A549 (cell line): ENCODE measurements around the gene SEPTIN7. TPM values are rescaled to one million over a fixed set of nuclear protein-coding genes. Genes with fewer than 3 reads are reported as not detected.

Experiments used
- ATAC-seq, 2 experiments: fragments of 200-7000 bp in 1 of 2; fragments of >200 bp in 1 of 2; cut with Nextera tagmentation in 1 of 2; cut with Tn5 transposase in 1 of 2; 3 replicates each; pipeline versions ENCODE4 v1.8.0 to v1.9.1; 2018 to 2020; ENCODE audit warnings: mild to moderate bottlenecking in 1 of 2, moderate library complexity in 1 of 2
- CTCF ChIA-PET: fragments of 300-600 bp; sonication (Branson Sonifier 250); formaldehyde crosslinking; extraction: SDS; loops from one replicate; lab custom pipeline; 2021; ENCODE audit warnings: antibody characterized with exemption, inconsistent platforms; lab: Yijun Ruan, JAX
- POLR2A ChIA-PET: fragments of 350-600 bp; formaldehyde crosslinking; extraction: SDS; loops from one replicate; lab custom pipeline; 2021; ENCODE audit warnings: antibody characterized with exemption, inconsistent platforms; lab: Yijun Ruan, JAX
- DNase-seq, 2 experiments: peaks; one replicate each; pipeline versions ENCODE4 v3.0.0 to v3.0.0-alpha.2; 2011 to 2016; ENCODE audit warnings: low read depth in 1 of 2, low spot score in 1 of 2
- FAIRE-seq: peaks from 2 replicates; lab custom pipeline; 2011; peaks lifted over from hg19 to GRCh38; lab: Jason Lieb, UNC
- H3K27ac ChIP-seq, 2 experiments: fragments of >200 bp; sonication (Bioruptor Twin); formaldehyde crosslinking; 3 replicates each; pipeline ENCODE4 v1.5.1; 2016 to 2017
- H3K4me1 ChIP-seq: fragments of >200 bp; sonication (Bioruptor Twin); formaldehyde crosslinking; 3 replicates; pipeline ENCODE4 v1.6.1; 2016
- H3K4me2 ChIP-seq: fragments of >200 bp; sonication (Bioruptor Twin); formaldehyde crosslinking; 3 replicates; pipeline ENCODE4 v1.6.1; 2016
- H3K4me3 ChIP-seq: fragments of >200 bp; sonication (Bioruptor Twin); formaldehyde crosslinking; 3 replicates; pipeline ENCODE4 v1.5.1; 2016
- H3K9me3 ChIP-seq: fragments of >200 bp; sonication (Bioruptor Twin); formaldehyde crosslinking; 3 replicates; pipeline ENCODE4 v1.6.1; 2016
- CEBPB ChIP-seq, 2 experiments: fragments of >200 bp in 1 of 2; sonication (Bioruptor Twin) in 1 of 2; formaldehyde crosslinking in 1 of 2; IDR thresholded peaks; 2 replicates each; pipeline ENCODE4 v1.6.1; 2012 to 2016
- CHD2 ChIP-seq: fragments of 150-350 bp; IDR thresholded peaks from 2 replicates; pipeline ENCODE4 v1.6.1; 2014; ENCODE audit warnings: low read length; ENCODE audit not compliant: partially characterized antibody
- CHD4 ChIP-seq: fragments of 200-600 bp; sonication (generic); IDR thresholded peaks from 2 replicates; pipeline ENCODE4 v1.6.1; 2016; ENCODE audit warnings: antibody characterized with exemption, mild to moderate bottlenecking, borderline replicate concordance
- EHF ChIP-seq: fragments of 250-450 bp; sonication (Bioruptor Pico); IDR thresholded peaks from 2 replicates; pipeline ENCODE4 v1.5.0; 2020; ENCODE audit warnings: mild to moderate bottlenecking
- EP300 ChIP-seq, 2 experiments: fragments of >200 bp; sonication (Bioruptor Twin); formaldehyde crosslinking; IDR thresholded peaks; 2 replicates in 1 of 2; 3 replicates in 1 of 2; pipeline ENCODE4 v1.6.1; 2016 to 2017
- FOXS1 ChIP-seq: fragments of 250-450 bp; sonication (Bioruptor Pico); IDR thresholded peaks from 2 replicates; pipeline ENCODE4 v1.5.0; 2020; ENCODE audit warnings: mild to moderate bottlenecking, moderate library complexity
- GATA3 ChIP-seq: IDR thresholded peaks from 2 replicates; pipeline ENCODE4 v1.6.1; 2012; ENCODE audit warnings: borderline replicate concordance
- KDM1A ChIP-seq: fragments of 200-600 bp; sonication (generic); IDR thresholded peaks from 2 replicates; pipeline ENCODE4 v1.6.1; 2016; ENCODE audit warnings: low read depth, mild to moderate bottlenecking
- MAFK ChIP-seq: fragments of 450-650 bp; IDR thresholded peaks from 2 replicates; pipeline ENCODE4 v1.6.1; 2014; ENCODE audit not compliant: partially characterized antibody
- MYC ChIP-seq: IDR thresholded peaks from 2 replicates; pipeline ENCODE4 v1.6.1; 2012; ENCODE audit warnings: mild to moderate bottlenecking, inconsistent platforms, low read length, improper control_type of control experiment, borderline replicate concordance
- PHF8 ChIP-seq: fragments of 200-600 bp; sonication (generic); IDR thresholded peaks from 2 replicates; pipeline ENCODE4 v1.6.1; 2016; ENCODE audit warnings: low read depth, mild to moderate bottlenecking, antibody characterized with exemption, moderate library complexity, borderline replicate concordance
- ZC3H11A ChIP-seq: fragments of 450-650 bp; IDR thresholded peaks from 2 replicates; pipeline ENCODE4 v1.6.1; 2014; ENCODE audit warnings: antibody characterized with exemption, mild to moderate bottlenecking
- ZSCAN20 ChIP-seq: fragments of 250-450 bp; sonication (Bioruptor Pico); IDR thresholded peaks from 2 replicates; pipeline ENCODE4 v1.8.0; 2022; ENCODE audit warnings: mild to moderate bottlenecking, moderate library complexity
- WGBS: methylation state at CpG from one replicate; pipeline ENCODE4 v1.1.6; 2017; ENCODE audit errors: missing lambda C conversion rate; 5-methylcytosine and 5-hydroxymethylcytosine counted together
- polyA plus RNA-seq, 4 experiments: library from polyadenylated mRNA; depleted of rRNA in 3 of 4; stranded (reverse); fragments of >200 nt; fragmentation: RNase III in 1 of 4; extraction: RNeasy Plus Mini Kit Qiagen cat#74134 plus additional on column Dnase treatment in 1 of 4; gene quantifications; 2 replicates in 3 of 4; 3 replicates in 1 of 4; pipeline ENCODE4 v1.2.3, GENCODE V29; 2011 to 2017
- TF ChIP-seq, protein P1 (sequence below): fragments of >200 bp; sonication (Bioruptor Twin); formaldehyde crosslinking; IDR thresholded peaks from 3 replicates; pipeline ENCODE4 v1.5.1; 2016
- TF ChIP-seq, protein P2 (sequence below): IDR thresholded peaks from 2 replicates; pipeline ENCODE4 v1.6.1; 2012; ENCODE audit warnings: low read depth, borderline replicate concordance
- TF ChIP-seq, protein P3 (sequence below): IDR thresholded peaks from 2 replicates; pipeline ENCODE4 v1.6.1; 2012
- TF ChIP-seq, protein P4 (sequence below): fragments of 150-350 bp; IDR thresholded peaks from 2 replicates; pipeline ENCODE4 v1.6.1; 2014; ENCODE audit warnings: low read depth, mild to moderate bottlenecking, low read length
- TF ChIP-seq, protein P5 (sequence below): fragments of 450-650 bp; IDR thresholded peaks from 2 replicates; pipeline ENCODE4 v1.6.1; 2014; ENCODE audit warnings: antibody characterized with exemption

SEPTIN7 gene
- polyA plus RNA-seq, 2 of the 4 experiments (the other 2 are of a cell fraction): 282 to 385 TPM

DNA sequence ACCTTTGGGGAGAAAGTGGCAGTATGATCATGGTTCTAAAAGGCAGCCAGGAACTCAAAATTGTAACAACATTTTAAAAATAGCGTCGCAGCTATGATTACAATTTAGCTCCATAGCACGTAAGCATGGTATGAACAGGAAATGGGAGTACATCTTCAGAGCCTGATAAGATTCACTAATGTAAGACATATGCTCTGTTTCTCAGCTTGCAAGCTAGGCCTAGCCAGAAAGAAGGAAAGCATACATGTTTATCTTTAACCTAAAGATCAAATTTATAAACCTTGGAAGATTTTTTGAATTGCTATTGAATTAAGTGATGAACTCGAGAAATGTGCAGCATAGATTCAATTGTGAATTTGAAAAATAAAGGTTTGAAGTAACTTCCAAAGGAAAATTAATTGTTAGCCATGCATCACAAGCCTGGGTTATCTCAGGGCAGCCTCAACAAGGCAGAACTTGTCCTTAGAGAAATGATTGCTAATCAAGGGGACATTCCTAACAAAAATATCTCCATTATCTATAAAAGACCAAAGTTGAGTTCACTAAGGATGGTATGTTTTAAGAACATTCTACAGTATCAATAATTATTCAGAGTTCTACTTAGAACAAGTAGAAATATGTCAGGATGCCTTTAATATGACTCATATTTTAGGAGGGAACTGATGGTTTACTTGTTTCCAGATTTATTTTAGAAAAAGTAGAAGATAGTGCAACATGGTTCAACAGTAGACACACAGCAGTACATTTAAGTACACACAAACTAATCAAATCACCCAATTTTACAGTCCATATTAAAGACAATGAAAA, 38.8 kb upstream of the SEPTIN7 start:
- H3K4me2 ChIP-seq: no peak overlapping the region
- TF ChIP-seq EP300 (IDR thresholded peaks at IDR 0.05) (no peak), CEBPB (IDR thresholded peaks at IDR 0.05) (no peak), GATA3 (no peak), PHF8 (no peak), EHF (no peak), KDM1A (no peak), FOXS1 (CRISPR knock-in tag) (no peak), CHD4 (no peak), ZSCAN20 (CRISPR knock-in tag) (no peak), MYC (no peak)
- TF ChIP-seq, protein P1, sequence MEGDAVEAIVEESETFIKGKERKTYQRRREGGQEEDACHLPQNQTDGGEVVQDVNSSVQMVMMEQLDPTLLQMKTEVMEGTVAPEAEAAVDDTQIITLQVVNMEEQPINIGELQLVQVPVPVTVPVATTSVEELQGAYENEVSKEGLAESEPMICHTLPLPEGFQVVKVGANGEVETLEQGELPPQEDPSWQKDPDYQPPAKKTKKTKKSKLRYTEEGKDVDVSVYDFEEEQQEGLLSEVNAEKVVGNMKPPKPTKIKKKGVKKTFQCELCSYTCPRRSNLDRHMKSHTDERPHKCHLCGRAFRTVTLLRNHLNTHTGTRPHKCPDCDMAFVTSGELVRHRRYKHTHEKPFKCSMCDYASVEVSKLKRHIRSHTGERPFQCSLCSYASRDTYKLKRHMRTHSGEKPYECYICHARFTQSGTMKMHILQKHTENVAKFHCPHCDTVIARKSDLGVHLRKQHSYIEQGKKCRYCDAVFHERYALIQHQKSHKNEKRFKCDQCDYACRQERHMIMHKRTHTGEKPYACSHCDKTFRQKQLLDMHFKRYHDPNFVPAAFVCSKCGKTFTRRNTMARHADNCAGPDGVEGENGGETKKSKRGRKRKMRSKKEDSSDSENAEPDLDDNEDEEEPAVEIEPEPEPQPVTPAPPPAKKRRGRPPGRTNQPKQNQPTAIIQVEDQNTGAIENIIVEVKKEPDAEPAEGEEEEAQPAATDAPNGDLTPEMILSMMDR: no peak
- TF ChIP-seq, protein P2, sequence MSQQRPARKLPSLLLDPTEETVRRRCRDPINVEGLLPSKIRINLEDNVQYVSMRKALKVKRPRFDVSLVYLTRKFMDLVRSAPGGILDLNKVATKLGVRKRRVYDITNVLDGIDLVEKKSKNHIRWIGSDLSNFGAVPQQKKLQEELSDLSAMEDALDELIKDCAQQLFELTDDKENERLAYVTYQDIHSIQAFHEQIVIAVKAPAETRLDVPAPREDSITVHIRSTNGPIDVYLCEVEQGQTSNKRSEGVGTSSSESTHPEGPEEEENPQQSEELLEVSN: no peak
- TF ChIP-seq, protein P3, sequence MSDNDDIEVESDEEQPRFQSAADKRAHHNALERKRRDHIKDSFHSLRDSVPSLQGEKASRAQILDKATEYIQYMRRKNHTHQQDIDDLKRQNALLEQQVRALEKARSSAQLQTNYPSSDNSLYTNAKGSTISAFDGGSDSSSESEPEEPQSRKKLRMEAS: no peak
- TF ChIP-seq, protein P4, sequence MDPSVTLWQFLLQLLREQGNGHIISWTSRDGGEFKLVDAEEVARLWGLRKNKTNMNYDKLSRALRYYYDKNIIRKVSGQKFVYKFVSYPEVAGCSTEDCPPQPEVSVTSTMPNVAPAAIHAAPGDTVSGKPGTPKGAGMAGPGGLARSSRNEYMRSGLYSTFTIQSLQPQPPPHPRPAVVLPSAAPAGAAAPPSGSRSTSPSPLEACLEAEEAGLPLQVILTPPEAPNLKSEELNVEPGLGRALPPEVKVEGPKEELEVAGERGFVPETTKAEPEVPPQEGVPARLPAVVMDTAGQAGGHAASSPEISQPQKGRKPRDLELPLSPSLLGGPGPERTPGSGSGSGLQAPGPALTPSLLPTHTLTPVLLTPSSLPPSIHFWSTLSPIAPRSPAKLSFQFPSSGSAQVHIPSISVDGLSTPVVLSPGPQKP: no peak
- TF ChIP-seq, all 56 proteins: peak for 0
- Histone ChIP-seq H3K9me3 (no peaks in the 10 kb centered on the region), H3K4me1 (no peaks in the 10 kb centered on the region), H3K4me3 (no peak overlapping the region), H3K27ac (no peak overlapping the region)
- ChIA-PET CTCF (no interaction called here), POLR2A (no interaction called here)
- FAIRE-seq: no peak
- no peak for ATAC-seq
- no peak for DNase-seq
- WGBS: 71% methylated on average over 4 of the region's 4 CpGs

DNA sequence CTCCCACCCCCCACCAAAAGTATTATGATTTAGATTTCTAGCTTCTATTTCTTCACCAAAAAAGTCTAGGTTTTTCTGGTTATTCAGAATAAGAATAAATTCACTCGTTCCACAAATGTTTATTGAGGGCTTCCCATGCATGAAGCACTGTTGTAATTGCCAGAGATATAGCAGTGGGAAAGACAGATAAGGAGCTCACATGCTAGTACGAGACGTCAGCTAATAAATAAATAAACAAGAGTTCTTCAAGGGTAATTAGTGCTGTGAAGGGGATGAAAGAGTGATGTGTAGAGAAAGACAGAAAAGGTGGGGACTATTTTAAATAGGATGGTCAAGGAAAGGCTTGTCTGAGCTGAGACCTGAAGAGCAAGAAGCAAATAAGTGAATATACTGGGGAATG, 38.1 kb upstream of the SEPTIN7 start:
- Histone ChIP-seq H3K4me3 (no peak overlapping the region), H3K27ac (no peak overlapping the region), H3K4me2 (no peak overlapping the region), H3K4me1 (no peaks in the 10 kb centered on the region), H3K9me3 (no peaks in the 10 kb centered on the region)
- POLR2A ChIA-PET: no interaction called here
- FAIRE-seq: no peak
- no peak for DNase-seq
- TF ChIP-seq, protein P5, sequence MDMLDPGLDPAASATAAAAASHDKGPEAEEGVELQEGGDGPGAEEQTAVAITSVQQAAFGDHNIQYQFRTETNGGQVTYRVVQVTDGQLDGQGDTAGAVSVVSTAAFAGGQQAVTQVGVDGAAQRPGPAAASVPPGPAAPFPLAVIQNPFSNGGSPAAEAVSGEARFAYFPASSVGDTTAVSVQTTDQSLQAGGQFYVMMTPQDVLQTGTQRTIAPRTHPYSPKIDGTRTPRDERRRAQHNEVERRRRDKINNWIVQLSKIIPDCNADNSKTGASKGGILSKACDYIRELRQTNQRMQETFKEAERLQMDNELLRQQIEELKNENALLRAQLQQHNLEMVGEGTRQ: no peak
- TF ChIP-seq CHD2 (no peak), MAFK (no peak)
- CTCF ChIA-PET: no interaction called here
- 52% methylated on average over 3 of the region's 3 CpGs for WGBS
- ATAC-seq: no peak

DNA sequence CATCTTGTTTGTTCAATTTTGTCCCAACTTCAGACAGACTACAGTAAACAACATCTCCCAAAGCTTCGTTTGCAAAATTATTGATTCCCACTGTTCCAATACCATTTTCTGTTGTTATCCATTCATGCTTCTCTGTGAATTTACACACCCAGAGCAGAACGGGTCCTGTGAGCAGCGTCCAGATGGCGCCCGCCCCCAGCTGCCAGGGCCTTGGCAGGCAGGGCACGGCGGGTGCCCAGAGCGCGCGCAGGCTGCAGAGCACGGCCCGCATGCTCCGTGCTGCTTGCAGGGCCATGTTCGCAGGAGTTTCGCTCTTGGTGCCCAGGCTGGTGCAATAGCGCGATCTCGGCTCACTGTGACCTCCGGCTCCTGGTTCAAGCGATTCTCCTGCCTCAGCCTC, 32.5 kb upstream of the SEPTIN7 start:
- Histone ChIP-seq H3K4me2 (no peak overlapping the region), H3K27ac (no peak overlapping the region), H3K4me3 (no peak overlapping the region), H3K4me1 (no peaks in the 10 kb centered on the region), H3K9me3 (no peaks in the 10 kb centered on the region)
- no peak for DNase-seq
- ChIA-PET CTCF (interaction anchor here (1.4 kb wide), 1 partner anchor 39 kb away, joined by 3 read pairs; no protein-coding TSS in a partner anchor), POLR2A (no interaction called here)
- no peak for TF ChIP-seq ZC3H11A
- ATAC-seq: no peak
- no peak for FAIRE-seq
- 73% methylated on average over 12 of the region's 20 CpGs for WGBS
